GM18951 (cell line): ENCODE measurements around the gene MPV17L2.

Source experiments
- POLR2A ChIP-seq: IDR thresholded peaks from 4 replicates; pipeline ENCODE4 v1.6.1; 2011; ENCODE audit warnings: mild to moderate bottlenecking; ENCODE audit not compliant: insufficient read length, insufficient read depth; ENCODE audit errors: extremely low read depth
- in situ Hi-C: fragments of 300-500 bp; cut with MboI; formaldehyde crosslinking; loops from one replicate; pipeline ENCODE4 v1.12.0; 2022; ENCODE audit warnings: low sequenced_read_pairs, mixed read lengths, inconsistent platforms; ENCODE audit not compliant: unreplicated experiment

MPV17L2 gene

DNA sequence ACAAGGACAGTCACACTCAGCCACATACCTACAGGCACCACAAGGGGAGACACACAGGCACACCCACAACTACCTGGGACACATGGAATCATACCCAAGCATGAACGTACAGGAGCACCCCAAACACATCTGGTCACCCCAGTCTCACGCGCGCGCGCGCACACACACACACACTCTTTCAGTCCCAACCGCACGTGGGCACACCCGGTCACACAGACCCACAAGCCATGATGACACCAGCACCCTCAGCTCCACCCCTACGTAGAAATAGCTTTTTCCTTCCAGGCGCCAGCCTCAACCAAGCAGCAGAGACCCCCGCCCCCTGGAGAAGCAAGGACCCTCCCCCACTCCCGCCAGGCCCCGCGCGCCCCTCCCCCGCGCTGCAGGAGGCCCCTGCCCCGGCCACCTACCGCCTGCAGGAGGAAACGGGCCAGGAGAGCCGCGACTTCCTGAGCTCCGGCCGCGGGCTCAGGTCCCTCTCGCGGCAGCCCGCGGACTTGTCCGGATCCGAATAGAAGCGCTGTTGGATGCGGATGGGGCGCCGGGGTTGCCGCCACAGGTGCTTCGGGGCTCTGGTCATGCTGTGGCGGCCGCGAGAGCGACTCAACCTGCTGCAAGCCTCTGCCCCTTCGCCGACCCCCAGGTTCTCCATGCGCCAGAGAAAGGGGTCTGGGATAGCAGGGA is 39.7 kb downstream of the MPV17L2 start:
- TF ChIP-seq POLR2A, result no peak
- in situ Hi-C loops, result no loop called here

DNA sequence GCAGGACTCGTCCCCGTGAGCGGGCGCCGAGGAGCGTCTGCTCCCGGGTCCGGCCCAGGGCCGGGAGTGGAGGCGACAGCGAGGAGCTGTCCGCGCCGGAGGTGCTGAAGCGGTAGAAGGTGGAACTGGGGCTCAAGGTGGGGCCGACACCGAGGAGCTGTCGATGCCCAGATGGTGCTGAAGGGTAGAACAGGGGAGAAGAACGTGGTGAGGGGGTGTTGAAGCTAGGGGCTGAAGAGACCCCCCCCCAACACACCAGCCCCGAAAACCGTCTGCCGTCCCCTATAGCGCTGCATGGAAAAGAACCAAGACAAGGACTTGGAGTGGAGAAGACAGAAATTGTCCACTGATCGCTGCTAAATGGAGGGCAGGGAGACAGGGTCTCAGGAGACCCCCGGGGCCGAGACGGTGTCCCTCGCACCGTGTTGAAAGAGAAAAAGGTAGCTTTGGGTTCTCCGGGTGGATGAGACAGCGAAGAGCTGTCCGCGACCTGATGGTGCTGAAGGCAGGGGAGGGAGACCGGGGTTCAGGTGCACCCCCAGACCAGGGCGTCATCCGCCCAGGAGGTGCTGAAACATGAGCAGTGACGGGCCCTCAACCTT is 40.3 kb downstream of the MPV17L2 start:
- in situ Hi-C loops, result no loop called here
- no peak for TF ChIP-seq POLR2A

GRCh38 chr19:18234194-18234593 is 41.2 kb downstream of the MPV17L2 start:
- in situ Hi-C loops, result no loop called here
- TF ChIP-seq POLR2A, result no peak

- TF ChIP-seq POLR2A, result no peak
- in situ Hi-C loops, result no loop called here
These were observed 46.3 kb downstream of the MPV17L2 start for GRCh38 chr19:18239303-18239702.

DNA sequence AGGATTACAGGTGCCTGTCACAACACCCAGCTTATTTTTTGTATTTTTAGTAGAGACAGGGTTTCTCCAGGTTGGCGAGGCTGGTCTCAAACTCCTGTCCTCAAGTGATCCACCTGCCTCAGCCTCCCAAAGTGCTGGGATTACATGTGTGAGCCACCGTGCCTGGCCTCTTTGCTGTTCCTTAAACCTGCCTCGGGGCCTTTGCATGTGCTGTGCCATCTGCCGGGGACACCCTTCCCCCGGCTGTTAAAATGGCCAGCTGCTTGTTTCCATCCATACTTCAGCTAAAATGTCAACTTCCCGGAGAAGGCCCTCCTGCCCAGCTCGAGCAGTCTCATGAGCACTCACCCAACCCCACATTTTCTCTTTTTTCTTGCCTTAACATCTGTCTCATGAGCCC is 52.3 kb downstream of the MPV17L2 start:
- in situ Hi-C loops, result no loop called here
- TF ChIP-seq POLR2A, result no peak
